Measurements from ENCODE around the gene DTWD1. TPM values are rescaled to one million over a fixed set of nuclear protein-coding genes. Genes with fewer than 3 reads are reported as not detected.

DTWD1 gene
- total RNA-seq, 1 donor from 2014 or later: 8.6 TPM

Other genes with a start within 250 kb of the DTWD1 start
- gene FGF7, start 197.8 kb upstream of the DTWD1 start, total RNA-seq: 0.64 TPM in 1 of 2 replicates, not detected in the other
- gene FAM227B, start 230 bp upstream of the DTWD1 start, total RNA-seq: 4.7 and 5.2 TPM in 2 replicates